HG03520 (cell line): ENCODE data around the gene GGT7.

ENCODE experiments used
- ATAC-seq: cut with Tn5 transposase; IDR thresholded peaks from one replicate; pipeline ENCODE4 v1.9.1; 2021; ENCODE audit warnings: mild to moderate bottlenecking, moderate library complexity; ENCODE audit not compliant: unreplicated experiment

GGT7 gene

DNA sequence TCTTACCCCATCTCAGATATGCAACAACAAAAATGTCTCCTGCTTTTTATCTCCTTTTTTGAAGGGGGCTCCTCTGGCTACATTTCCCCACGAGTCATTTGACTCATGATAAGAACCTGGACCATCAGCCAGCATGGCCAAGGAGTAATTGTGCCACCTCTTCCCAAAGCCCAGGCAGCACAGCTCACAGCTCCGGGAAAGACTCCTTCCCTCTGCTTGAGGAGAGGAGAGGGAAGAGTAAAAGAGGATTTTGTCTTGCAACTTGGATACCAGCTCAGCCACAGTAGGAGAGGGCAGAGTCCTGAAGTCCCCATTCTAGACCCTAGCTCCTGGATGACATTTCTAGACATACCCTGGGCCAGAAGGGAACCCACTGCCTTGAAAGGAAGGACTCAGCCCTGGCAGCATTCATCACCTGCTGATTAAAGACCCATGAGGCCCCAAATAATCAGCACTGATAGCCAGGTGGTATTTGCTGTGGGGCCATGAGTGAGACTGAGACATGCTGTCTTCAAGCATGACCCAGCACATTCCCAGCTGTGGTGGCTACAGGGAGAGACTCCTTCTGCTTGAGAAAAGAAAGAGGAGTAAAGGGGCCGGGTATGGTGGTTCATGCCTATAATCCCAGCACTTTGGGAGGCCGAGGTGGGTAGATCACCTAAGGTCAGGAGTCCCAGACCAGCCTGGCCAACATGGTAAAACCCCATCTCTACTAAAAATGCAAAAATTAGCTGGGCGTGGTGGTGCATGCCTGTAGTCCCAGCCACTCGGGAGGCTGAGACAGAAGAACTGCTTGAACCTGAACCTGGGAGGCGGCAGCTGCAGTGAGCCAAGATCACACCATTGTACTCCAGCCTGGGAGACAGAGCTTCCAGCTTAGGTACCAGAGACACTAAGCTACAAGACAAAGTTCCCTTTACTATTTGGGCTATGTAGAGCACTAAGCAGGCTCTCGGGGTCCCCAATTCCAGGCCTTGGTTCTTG is 75.4 kb downstream of the GGT7 start:
- ATAC-seq: no peak
